Hepatocyte (in vitro differentiated cells): ENCODE measurements around the gene CENPT. TPM values are rescaled to one million over a fixed set of nuclear protein-coding genes. Genes with fewer than 3 reads are reported as not detected.
A peak's percentile ranks its signal among the peaks of the same experiment; 100 is the strongest.
"Not testable (repeated sequence)": the region's sequence is repeated elsewhere in the genome, so short reads cannot be mapped to it uniquely, and the experiment has no call there.

Experiments used
- DNase-seq: peaks from one replicate; pipeline ENCODE4 v3.0.0-alpha.2; 2016; ENCODE audit warnings: low spot score
- H2AFZ ChIP-seq: fragments of 200-600 bp; sonication (generic); 2 replicates; pipeline ENCODE4 v1.6.0; 2016; ENCODE audit warnings: antibody characterized with exemption, mild to moderate bottlenecking
- H3K27ac ChIP-seq: fragments of 200-600 bp; sonication (generic); 2 replicates; pipeline ENCODE4 v1.5.1; 2016; ENCODE audit warnings: mild to moderate bottlenecking
- H3K27me3 ChIP-seq: fragments of 200-600 bp; sonication (generic); 2 replicates; pipeline ENCODE4 v1.6.1; 2016
- H3K36me3 ChIP-seq: fragments of 200-600 bp; sonication (generic); replicated peaks from 2 replicates; pipeline ENCODE4 v1.5.1; 2016; ENCODE audit warnings: low read depth; ENCODE audit not compliant: insufficient read depth
- H3K4me1 ChIP-seq: fragments of 200-600 bp; sonication (generic); 2 replicates; pipeline ENCODE4 v1.5.1; 2016; ENCODE audit warnings: mild to moderate bottlenecking, moderate library complexity; ENCODE audit not compliant: insufficient read depth
- H3K4me2 ChIP-seq: fragments of 200-600 bp; sonication (generic); 2 replicates; pipeline ENCODE4 v1.6.0; 2016
- H3K4me3 ChIP-seq: fragments of 200-600 bp; sonication (generic); 2 replicates; pipeline ENCODE4 v1.5.1; 2016; ENCODE audit warnings: mild to moderate bottlenecking
- H3K79me2 ChIP-seq: fragments of 200-600 bp; sonication (generic); 2 replicates; pipeline ENCODE4 v1.6.0; 2017; ENCODE audit warnings: mild to moderate bottlenecking
- H3K9me2 ChIP-seq: fragments of 200-600 bp; sonication (generic); replicated peaks from 2 replicates; pipeline ENCODE4 v1.6.0; 2017; ENCODE audit warnings: mild to moderate bottlenecking; ENCODE audit not compliant: insufficient read depth
- H3K9me3 ChIP-seq: fragments of 200-600 bp; sonication (generic); 2 replicates; pipeline ENCODE4 v1.5.1; 2016; ENCODE audit warnings: low read depth, mild to moderate bottlenecking
- H4K20me1 ChIP-seq: fragments of 200-600 bp; sonication (generic); 2 replicates; pipeline ENCODE4 v1.6.0; 2016; ENCODE audit warnings: mild to moderate bottlenecking; ENCODE audit not compliant: insufficient read depth, poor library complexity, severe bottlenecking
- EZH2 ChIP-seq: fragments of 200-600 bp; sonication (generic); IDR thresholded peaks from 2 replicates; pipeline ENCODE4 v1.6.1; 2016; ENCODE audit warnings: antibody characterized with exemption, mild to moderate bottlenecking, borderline replicate concordance
- EZH2phosphoT487 ChIP-seq: fragments of 200-600 bp; sonication (generic); IDR thresholded peaks from one replicate; pipeline ENCODE4 v1.6.1; 2018; ENCODE audit warnings: antibody characterized with exemption, mild to moderate bottlenecking, low read depth, moderate library complexity; ENCODE audit not compliant: unreplicated experiment, severe bottlenecking
- WGBS: methylation state at CpG from one replicate; pipeline ENCODE4 v1.1.6; 2016; ENCODE audit warnings: low lambda C conversion rate; ENCODE audit errors: missing lambda C conversion rate; 5-methylcytosine and 5-hydroxymethylcytosine counted together
- polyA plus RNA-seq: library from polyadenylated mRNA; unstranded; fragments of >200 nt; fragmentation: Nextera tagmentation; extraction: Ambion mirVana; gene quantifications from 2 replicates; pipeline ENCODE4 v1.2.1, GENCODE V29; 2016
- total RNA-seq: library from RNA; depleted of rRNA; stranded (reverse); fragments of >200 nt; gene quantifications from 2 replicates; pipeline ENCODE4 v1.2.3, GENCODE V29; 2014
- TF ChIP-seq, protein P1 (sequence below): fragments of 200-600 bp; sonication (generic); IDR thresholded peaks from 2 replicates; pipeline ENCODE4 v1.5.1; 2016; ENCODE audit warnings: antibody characterized with exemption, mild to moderate bottlenecking; ENCODE audit not compliant: poor library complexity

The CENPT gene
- total and polyA plus RNA-seq, 2 experiments from 2014 or later = 38.1 to 84.0 TPM

- DNase-seq = peak; percentile 98
- peaks cover 35% of the 10 kb centered on the region for H3K79me2 ChIP-seq
- peak within 1 kb of the TSS; percentile 91 for H3K4me3 ChIP-seq
- peaks cover 30% of the 10 kb centered on the region for H3K4me1 ChIP-seq
- no peaks in the 10 kb centered on the region for H3K9me2 ChIP-seq
- no peaks in the 10 kb centered on the region for H3K36me3 ChIP-seq
- TF ChIP-seq EZH2phosphoT487 = no peak
- TF ChIP-seq, protein P1, sequence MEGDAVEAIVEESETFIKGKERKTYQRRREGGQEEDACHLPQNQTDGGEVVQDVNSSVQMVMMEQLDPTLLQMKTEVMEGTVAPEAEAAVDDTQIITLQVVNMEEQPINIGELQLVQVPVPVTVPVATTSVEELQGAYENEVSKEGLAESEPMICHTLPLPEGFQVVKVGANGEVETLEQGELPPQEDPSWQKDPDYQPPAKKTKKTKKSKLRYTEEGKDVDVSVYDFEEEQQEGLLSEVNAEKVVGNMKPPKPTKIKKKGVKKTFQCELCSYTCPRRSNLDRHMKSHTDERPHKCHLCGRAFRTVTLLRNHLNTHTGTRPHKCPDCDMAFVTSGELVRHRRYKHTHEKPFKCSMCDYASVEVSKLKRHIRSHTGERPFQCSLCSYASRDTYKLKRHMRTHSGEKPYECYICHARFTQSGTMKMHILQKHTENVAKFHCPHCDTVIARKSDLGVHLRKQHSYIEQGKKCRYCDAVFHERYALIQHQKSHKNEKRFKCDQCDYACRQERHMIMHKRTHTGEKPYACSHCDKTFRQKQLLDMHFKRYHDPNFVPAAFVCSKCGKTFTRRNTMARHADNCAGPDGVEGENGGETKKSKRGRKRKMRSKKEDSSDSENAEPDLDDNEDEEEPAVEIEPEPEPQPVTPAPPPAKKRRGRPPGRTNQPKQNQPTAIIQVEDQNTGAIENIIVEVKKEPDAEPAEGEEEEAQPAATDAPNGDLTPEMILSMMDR = peak; percentile 75
- TF ChIP-seq EZH2 = no peak
- H3K9me3 ChIP-seq = no peaks in the 10 kb centered on the region
- peak within 1 kb of the TSS; percentile 89 for H3K4me2 ChIP-seq
- 1% methylated on average over 63 of the region's 83 CpGs for WGBS
- peak within 1 kb of the TSS; percentile 99 for H3K27ac ChIP-seq
- peaks cover 9% of the 10 kb centered on the region for H4K20me1 ChIP-seq
- no peaks in the 10 kb centered on the region for H3K27me3 ChIP-seq
- H2AFZ ChIP-seq = peak within 1 kb of the TSS; percentile 96
Measured at GRCh38 chr16:67841816-67842508, 5.5 kb downstream of the CENPT start, which contains the start of gene THAP11. Gene THAP11 (plus strand): TSS chr16:67842320. CDS start chr16:67842555, 235 bp downstream.

DNA sequence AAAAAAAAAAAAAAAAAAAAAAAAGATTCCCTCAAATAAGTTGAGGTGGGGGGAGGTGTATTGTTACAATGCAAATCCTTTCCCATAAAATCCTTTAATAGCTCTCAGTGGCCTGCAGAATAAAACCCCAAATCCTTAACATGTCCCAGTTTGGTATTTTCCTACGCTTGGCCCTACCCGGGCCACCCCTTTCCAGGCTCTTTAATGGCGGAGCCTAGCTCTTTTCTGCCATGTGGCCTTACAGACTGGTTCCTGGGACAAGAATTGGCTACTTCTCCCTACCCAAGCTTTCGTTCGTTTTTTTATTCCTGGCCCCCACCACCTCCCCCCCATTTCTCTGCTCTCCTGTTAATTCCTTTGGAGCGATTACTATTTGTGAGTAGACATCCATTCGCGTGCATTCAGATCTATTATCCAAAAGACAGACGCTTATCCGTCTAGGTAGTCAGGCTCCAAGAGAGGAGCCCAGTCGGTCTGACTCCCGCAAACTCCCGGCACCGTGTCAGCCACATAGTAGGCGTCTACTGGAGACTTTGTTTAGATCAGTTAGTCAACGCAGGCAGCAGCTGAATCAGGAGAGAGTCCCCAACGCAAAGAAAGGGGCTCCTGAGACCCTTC lies 6.2 kb downstream of the CENPT start:
- Histone ChIP-seq H3K4me2 (peak overlapping the region; percentile 70), H3K36me3 (no peaks in the 10 kb centered on the region), H3K9me3 (no peaks in the 10 kb centered on the region), H3K9me2 (no peaks in the 10 kb centered on the region), H3K4me3 (no peak overlapping the region), H3K27me3 (no peaks in the 10 kb centered on the region), H2AFZ (peak overlapping the region; percentile 90), H3K27ac (peak overlapping the region; percentile 99), H3K79me2 (peaks cover 35% of the 10 kb centered on the region), H3K4me1 (peaks cover 30% of the 10 kb centered on the region), H4K20me1 (peaks cover 9% of the 10 kb centered on the region)
- WGBS = 56% methylated on average over 17 of the region's 17 CpGs
- no peak for TF ChIP-seq EZH2phosphoT487
- no peak for TF ChIP-seq EZH2
- TF ChIP-seq, protein P1 = no peak
- DNase-seq = no peak

DNA sequence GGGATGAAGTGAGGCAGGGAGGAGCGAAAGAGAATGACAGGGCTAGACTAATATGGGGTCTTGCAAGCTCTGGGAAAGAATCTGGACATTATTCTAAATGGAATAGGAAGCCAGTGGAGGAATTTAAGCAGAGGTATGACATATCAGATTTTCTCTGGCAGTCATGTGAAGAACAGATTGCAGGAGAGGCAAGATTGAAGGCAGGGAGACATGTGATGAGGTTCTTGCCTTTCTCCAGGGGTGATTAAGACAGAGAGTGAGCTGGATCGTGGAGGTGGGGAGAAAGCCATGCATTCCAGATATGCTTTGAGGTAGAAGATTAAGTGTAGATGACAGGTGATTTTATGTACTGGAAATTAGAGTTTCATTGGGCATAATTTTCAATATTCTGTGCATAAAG lies 9.7 kb downstream of the CENPT start:
- DNase-seq = no peak
- 87% methylated on average over 2 of the region's 2 CpGs for WGBS
- Histone ChIP-seq H3K4me3 (no peak overlapping the region), H2AFZ (no peak overlapping the region), H3K9me2 (no peaks in the 10 kb centered on the region), H4K20me1 (no peaks in the 10 kb centered on the region), H3K27ac (no peak overlapping the region), H3K36me3 (no peaks in the 10 kb centered on the region), H3K79me2 (peaks cover 8% of the 10 kb centered on the region), H3K4me1 (peaks cover 4% of the 10 kb centered on the region), H3K4me2 (no peak overlapping the region), H3K9me3 (no peaks in the 10 kb centered on the region), H3K27me3 (no peaks in the 10 kb centered on the region)
- TF ChIP-seq EZH2phosphoT487 = no peak
- TF ChIP-seq, protein P1 = no peak
- no peak for TF ChIP-seq EZH2

DNA sequence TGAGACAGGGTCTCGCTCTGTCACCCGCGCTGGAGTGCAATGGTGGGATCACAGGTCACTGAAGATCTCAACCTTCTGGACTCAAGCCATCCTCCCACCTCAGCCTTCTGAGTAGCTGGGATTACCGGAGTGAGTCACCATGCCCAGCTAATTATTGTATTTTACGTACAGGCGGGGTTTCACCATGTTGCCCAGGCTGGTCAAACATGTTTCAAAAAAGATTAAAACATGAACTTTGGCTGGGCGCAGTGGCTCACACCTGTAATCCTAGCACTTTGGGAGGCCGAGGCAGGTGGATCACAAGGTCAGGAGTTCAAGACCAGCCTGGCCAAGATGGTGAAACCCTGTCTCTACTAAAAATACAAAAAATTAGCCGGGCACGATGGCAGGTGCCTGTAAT lies 10.3 kb downstream of the CENPT start:
- WGBS = 88% methylated on average over 10 of the region's 10 CpGs
- not testable (repeated sequence) for H3K4me1 ChIP-seq, H3K36me3 ChIP-seq

More for the DNA sequence above, 10.3 kb downstream of the CENPT start:
- H4K20me1 ChIP-seq, H3K27me3 ChIP-seq, H3K27ac ChIP-seq, H3K9me2 ChIP-seq, DNase-seq, H3K4me2 ChIP-seq, H3K9me3 ChIP-seq, H3K4me3 ChIP-seq, H2AFZ ChIP-seq: not testable (repeated sequence)
- H3K79me2 ChIP-seq = peaks cover 14% of the 10 kb centered on the region
